ENCODE results near the gene GAK.

DNA sequence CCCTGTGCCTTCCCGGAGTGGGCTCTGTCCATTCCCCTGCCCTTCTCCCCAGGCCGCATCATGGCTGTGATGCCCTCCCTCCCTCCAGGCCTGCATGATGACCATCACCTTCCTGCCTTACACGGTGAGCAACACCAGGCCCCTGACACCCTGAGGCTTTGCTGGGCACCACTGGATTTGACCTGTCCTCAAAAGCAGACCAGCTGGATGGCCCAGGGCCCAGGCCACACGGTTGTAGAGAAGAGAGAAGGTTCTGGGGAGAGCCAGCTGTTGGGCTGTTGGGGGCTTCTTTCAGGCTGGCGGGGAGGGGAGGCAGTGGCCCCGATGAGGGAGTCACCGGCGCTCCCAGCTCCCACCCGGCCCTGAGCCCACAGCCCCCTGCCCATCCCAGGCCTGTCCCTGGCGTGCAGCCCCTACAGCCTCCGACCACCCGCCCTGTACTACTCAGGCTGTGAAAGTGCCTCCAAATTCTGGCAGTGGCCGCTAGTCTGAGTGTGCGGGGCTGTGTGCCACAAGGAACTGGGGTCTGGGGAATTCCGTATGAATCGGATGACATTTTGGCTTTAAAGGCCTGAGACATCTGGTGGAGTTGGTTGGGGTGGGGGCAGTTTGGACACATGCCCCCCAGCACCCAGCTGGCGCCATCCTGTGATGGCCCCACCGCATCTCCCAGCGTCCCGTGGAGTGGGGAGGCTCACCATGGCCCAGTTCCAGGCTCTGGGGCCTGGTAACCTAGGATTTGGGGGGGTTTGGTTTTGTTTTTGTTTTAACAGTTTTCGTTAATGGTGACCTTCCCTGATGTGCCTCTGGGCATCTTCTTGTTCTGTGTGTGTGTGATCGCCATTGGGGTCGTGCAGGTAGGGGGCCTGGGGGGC lies 19.7 kb upstream of the GAK start:
- TF ChIP-seq, protein P1, sequence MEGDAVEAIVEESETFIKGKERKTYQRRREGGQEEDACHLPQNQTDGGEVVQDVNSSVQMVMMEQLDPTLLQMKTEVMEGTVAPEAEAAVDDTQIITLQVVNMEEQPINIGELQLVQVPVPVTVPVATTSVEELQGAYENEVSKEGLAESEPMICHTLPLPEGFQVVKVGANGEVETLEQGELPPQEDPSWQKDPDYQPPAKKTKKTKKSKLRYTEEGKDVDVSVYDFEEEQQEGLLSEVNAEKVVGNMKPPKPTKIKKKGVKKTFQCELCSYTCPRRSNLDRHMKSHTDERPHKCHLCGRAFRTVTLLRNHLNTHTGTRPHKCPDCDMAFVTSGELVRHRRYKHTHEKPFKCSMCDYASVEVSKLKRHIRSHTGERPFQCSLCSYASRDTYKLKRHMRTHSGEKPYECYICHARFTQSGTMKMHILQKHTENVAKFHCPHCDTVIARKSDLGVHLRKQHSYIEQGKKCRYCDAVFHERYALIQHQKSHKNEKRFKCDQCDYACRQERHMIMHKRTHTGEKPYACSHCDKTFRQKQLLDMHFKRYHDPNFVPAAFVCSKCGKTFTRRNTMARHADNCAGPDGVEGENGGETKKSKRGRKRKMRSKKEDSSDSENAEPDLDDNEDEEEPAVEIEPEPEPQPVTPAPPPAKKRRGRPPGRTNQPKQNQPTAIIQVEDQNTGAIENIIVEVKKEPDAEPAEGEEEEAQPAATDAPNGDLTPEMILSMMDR (IDR thresholded peaks at IDR 0.05) = no peak
- no peak for TF ChIP-seq POLR2A (IDR thresholded peaks at IDR 0.05)

Data from right lobe of liver (tissue), 4 donors.